RPMI8226 (cell line): ENCODE data around the gene TMEM217.

Experiments used
- DNase-seq: peaks from one replicate; pipeline ENCODE4 v3.0.0-alpha.2; 2015

Gene TMEM217

DNA sequence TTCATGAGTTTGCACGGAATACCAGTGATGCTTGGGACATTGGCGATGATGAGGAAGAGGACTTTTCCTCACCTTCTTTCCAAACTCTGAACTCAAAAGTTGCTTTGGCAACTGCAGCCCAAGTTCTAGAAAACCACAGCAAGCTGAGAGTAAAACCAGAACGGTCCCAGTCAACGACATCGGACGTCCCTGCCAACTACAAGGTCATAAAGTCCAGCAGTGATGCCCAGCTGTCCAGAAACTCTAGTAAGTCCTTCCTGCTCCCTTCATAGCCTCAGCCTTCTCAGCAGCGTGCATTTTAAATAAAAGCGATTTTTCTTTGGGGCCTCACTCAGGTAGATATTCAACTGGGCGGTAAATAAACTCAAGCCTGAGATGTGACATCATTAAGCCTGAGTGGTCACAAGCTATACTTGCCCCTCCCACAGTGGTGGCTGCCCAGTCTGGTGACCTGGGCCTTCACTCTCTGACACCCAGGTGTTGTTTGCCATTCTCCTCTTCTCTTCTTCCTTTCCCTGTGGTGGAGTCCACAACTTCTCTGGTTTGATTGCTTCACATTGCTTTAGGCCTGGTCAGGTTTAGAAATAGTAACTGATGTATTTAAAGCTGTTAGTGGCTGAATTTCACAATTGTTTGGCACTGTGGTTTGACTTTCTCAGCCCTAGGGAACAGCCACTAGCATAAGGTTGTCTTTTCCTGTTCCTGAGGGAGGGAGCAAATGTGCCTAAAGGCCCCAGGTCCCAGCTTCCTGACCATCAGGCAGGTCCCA is 21.6 kb upstream of the TMEM217 start:
- DNase-seq: no peak

- DNase-seq: no peak
These were observed 19.1 kb upstream of the TMEM217 start for GRCh38 chr6:37277001-37277409.

DNA sequence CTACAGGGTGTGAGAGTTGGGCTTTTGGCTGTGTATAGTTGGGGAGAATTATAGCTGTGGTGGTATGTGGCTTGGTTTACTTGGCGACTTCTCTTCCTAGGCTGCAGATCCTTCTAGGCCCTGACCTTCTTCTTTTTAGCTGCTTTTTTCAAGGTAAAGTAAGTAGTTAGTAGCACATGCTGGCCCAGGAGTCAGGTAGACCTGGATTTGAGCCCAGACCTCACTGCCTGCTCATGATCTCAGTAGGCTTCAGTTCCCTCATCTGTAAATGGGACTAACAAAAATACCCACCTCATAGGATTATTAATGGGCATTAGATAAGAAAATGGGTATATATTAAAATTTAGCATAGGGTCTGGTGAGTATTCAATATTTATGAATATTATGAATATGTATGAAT is 17.4 kb upstream of the TMEM217 start:
- DNase-seq: no peak

DNA sequence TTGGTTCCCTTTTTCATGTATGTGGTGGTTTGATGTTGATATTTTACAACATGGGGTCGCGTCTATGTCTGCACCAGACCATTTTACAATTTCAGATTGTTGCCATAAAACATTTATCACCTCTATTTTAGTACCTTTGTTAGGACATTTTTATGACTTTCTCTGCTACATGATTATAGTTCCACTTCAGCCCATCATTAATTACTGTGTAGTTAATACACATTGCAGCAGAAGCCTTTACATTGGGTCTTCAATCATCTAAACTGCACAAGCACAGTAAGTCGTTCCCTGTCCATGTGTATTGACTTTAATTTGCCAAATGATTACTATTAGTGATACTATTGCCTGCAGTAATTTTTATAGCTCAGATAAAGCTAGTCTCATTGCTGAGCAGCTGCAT is 15.7 kb upstream of the TMEM217 start:
- no peak for DNase-seq

- DNase-seq: no peak
These were observed 15.1 kb upstream of the TMEM217 start for GRCh38 chr6:37272834-37273566.

- DNase-seq: no peak
These were observed 11.2 kb upstream of the TMEM217 start for GRCh38 chr6:37269105-37269504.

- no peak for DNase-seq
These were observed 7.9 kb upstream of the TMEM217 start for GRCh38 chr6:37265860-37266259.

GRCh38 chr6:37265001-37265400 is 7.1 kb upstream of the TMEM217 start:
- DNase-seq: no peak

DNA sequence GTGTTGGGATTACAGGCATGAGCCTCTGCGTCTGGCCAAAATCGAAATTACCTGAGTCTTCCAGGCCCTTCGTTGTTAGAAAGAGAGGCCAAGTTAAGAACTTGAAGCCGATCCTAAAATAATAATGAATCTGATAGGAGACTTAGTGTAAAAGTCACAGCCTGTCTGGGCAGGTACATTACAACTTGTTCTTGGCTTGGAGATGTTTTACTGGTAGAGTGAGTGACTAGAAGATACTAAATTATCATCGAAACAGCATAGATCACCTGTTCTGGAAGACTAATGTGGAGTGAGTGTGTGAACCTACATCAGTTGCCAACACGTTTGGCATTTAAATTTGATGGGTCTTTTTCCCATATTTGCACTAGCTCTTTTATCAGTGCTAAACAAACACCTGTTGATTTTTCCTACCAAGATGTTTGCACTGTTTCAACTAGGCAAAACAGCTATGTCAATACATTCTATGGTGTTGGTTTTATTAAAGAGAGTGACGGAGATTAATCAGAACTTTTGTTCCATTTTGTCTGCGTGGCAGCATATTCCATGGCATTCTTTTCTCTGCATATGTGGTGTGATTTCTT is 4.6 kb upstream of the TMEM217 start:
- no peak for DNase-seq

- no peak for DNase-seq
These were observed 3.3 kb upstream of the TMEM217 start for GRCh38 chr6:37261198-37261597.

DNA sequence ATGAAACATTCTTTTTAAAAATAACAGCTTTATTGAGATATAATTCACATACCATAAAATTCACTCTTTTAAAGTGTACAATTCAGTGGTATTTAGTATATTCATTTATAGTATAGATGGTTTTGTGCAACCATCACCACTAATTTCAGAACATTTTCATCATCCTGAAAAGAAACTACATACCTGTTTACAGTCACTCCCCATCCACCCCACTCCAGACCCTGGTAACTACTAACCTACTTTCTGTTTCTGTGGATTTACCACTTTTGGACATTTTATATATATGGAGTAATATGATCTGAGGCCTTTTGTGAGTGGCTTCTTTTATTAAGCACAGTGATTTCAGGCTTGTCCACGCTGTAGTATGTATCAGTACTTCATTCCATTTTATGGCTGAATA is 2.5 kb upstream of the TMEM217 start:
- no peak for DNase-seq

DNA sequence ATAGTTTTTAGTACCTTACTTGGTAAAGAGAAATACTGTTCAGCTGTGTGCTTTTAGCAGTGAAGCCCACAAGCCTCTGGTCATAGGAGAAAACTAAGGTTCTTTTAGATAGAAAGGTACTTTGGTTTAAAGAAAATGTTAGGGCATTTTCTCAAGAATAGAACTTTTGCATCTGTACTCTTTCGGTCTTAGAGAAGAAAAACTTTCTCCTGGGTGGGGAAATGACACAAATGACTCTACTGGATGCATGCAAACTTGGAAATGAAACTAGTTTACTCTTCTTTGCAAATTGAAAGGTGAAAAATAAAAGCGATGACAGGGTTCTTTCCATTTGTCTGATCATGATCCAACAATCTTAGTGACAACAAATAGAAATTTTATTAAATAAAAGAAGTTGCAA is 2.1 kb upstream of the TMEM217 start:
- peak; percentile 18 for DNase-seq

DNA sequence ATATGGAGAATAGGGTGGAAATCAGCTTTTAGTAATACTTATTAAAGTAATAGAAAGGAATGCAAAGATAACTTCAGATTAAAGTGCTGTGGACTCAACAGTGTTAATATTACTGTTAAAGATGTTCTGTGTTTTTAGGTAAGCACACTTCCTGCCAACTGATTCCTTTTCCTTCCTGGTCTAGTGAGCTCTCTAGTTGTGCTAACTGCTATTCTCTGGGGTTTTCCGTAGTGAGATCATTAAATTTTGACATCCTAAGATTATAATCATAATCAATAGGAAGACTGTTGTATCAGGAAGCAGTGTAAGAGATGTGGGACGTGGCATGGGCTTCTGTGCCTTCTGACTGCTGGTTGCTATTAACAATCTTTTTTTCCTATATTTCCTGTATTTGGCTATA is 1.2 kb upstream of the TMEM217 start:
- no peak for DNase-seq

DNA sequence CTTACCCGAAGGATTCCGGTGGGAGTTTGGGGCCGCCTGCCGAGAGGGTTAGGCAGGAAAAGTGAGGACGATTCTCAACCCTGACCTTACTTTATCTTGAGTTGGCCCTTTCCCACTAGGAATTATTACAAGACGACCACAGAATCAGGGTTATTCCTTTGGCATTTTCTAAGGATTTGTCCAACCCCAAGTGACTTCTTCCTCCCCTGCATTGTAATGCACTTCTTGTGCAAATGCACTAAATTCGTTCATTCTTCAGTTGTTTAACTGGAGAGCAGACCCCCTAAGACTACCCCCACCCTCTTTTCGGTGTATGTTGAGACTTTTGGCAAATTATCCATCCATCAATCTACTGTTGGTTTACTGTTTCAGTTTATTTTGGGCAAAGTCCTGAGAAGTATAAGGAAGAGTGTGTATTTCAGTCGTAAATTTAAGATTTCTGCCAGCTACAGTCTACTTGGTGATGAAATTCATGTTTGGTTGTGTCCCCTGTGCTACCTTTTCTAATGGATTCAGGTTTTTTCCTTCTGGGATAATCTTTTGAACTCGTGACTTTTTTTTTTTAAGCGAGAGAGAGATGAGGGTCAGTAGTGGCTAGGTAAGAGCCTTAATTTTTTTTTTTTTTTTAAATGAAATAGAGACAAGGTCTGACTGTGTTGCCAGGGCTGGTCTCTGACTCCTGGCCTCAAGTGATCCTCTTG is 611 bp upstream of the TMEM217 start:
- no peak for DNase-seq

- DNase-seq: no peak
These were observed 667 bp downstream of the TMEM217 start for GRCh38 chr6:37257320-37257633.

DNA sequence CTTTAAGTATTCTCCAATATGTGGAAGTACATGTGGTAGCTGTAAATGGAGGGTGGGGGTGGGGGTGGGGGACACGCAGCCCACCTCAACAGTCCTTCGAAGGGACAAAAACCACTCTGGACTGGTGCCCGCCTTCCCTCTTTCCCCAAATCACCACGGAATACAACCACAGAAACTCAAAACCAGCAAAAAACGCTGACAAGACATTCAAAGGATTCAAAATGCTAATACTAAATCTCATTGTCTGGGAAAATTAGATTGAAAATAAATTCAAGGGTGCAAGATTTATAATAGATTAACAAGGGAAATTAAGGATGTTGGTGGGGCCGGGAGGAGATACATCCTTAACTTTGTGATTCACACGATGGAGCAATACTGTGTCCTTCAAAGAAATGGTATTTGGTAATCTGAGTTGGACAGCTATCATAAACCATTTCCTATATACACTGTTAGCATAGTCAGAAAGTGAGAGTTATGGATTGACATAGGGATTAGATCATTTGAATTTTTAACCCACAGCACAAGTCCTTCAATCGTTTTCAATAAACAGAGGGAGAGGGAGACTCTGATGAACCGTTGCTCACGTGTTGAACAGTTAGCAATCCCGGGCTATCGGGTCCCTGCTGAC is 1.1 kb downstream of the TMEM217 start:
- DNase-seq: no peak

GRCh38 chr6:37254881-37255280 is 3.1 kb downstream of the TMEM217 start:
- DNase-seq: no peak

- DNase-seq: no peak
These were observed 4.4 kb downstream of the TMEM217 start for GRCh38 chr6:37253486-37254007.

DNA sequence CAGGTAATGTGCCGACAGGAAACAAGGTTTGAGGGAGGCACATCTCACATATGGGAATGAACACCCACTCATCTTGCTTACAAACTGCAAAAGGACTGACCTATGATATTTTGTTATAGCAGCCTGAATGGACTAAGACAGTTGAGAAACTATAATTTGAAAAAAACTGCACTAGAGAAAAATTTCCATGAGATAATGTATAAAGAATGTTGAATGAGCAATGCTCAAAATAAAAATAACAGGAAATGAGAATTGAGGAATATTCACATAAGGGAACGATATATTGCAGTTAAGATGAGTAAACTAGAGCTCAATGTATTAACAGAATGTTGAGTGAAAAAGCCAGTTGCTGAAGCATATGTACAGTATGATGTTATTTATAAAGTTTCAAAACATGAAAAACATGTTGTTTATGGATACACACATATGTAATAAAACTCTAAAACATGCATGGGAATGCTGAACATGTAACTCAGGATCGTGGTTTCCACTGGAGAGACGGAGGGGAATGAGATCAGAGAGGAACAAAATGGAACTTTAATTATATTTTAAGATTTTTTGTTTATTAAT is 6.6 kb downstream of the TMEM217 start:
- no peak for DNase-seq

DNA sequence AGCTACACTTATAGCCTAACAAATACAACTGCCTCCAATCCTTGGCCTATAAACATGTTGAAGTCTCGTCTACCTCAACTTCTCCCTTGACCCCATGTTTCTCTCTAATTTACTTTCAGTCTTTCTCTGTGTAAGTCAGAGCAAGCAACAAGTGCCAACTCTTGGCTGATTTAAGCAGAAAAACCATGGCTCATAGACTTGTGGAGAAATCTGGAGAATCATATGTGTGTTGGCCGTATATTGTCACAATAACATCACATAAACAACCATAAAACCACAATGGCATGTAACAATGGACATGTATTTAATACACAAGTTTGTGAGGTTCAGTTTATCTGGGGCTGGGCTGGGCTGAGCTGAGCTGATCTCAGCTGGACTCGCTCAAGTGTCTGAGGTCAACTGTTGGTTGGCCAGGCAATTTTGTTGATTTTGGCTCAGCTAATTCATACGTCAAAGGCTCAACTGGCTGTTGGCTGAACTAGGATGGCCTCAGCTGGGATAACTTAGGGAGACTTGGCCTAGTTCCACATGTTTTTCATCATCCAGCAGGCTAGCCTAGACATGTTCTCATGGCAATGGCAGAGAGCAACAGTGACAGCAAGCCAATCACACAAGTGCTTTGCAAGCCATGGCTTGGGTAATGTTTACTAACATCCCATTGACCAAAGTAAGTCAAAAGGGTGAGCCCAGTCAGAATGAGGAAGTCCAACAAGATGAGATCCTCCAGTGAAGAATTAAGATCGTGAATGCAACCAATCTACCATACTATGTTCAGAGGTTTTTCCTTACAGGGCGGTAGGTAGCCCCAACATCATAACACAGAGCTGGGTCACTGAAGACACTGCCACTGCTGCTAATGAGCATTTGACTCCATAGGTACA is 13.3 kb downstream of the TMEM217 start:
- no peak for DNase-seq

GRCh38 chr6:37243816-37244370 is 14.1 kb downstream of the TMEM217 start:
- DNase-seq: no peak
